GM23248 (cell line): ENCODE results near the gene ADK. TPM values are rescaled to one million over a fixed set of nuclear protein-coding genes. Genes with fewer than 3 reads are reported as not detected.
A peak's percentile ranks its signal among the peaks of the same experiment; 100 is the strongest.

Experiments used
- DNase-seq: peaks from one replicate; pipeline ENCODE4 v3.0.0-alpha.2; 2015
- H2AFZ ChIP-seq: fragments of 200-600 bp; sonication (generic); 2 replicates; pipeline ENCODE4 v1.6.1; 2016; ENCODE audit warnings: antibody characterized with exemption
- H3F3A ChIP-seq: fragments of 200-600 bp; sonication (generic); 2 replicates; pipeline ENCODE4 v1.6.1; 2016; ENCODE audit warnings: mild to moderate bottlenecking, antibody characterized with exemption, mixed run types; ENCODE audit not compliant: insufficient read depth
- H3K27ac ChIP-seq: fragments of 200-600 bp; sonication (generic); 2 replicates; pipeline ENCODE4 v1.5.1; 2016; ENCODE audit warnings: mild to moderate bottlenecking
- H3K27me3 ChIP-seq: fragments of 200-600 bp; sonication (generic); replicated peaks from 2 replicates; pipeline ENCODE4 v1.6.1; 2016; ENCODE audit warnings: mild to moderate bottlenecking; ENCODE audit not compliant: insufficient read depth
- H3K36me3 ChIP-seq: fragments of 200-600 bp; sonication (generic); 2 replicates; pipeline ENCODE4 v1.6.1; 2016; ENCODE audit warnings: low read depth, mild to moderate bottlenecking
- H3K4me1 ChIP-seq: fragments of 200-600 bp; sonication (generic); 2 replicates; pipeline ENCODE4 v1.6.1; 2016; ENCODE audit warnings: mild to moderate bottlenecking; ENCODE audit not compliant: insufficient read depth
- H3K4me2 ChIP-seq: fragments of 200-600 bp; sonication (generic); one replicate; pipeline ENCODE4 v1.6.1; 2016; ENCODE audit warnings: mild to moderate bottlenecking; ENCODE audit not compliant: unreplicated experiment
- H3K4me3 ChIP-seq: fragments of 200-600 bp; sonication (generic); 2 replicates; pipeline ENCODE4 v1.5.1; 2016; ENCODE audit warnings: mild to moderate bottlenecking
- H3K79me2 ChIP-seq: fragments of 200-600 bp; sonication (generic); 2 replicates; pipeline ENCODE4 v1.6.1; 2016; ENCODE audit warnings: mild to moderate bottlenecking; ENCODE audit not compliant: insufficient read depth
- H3K9ac ChIP-seq: fragments of 200-600 bp; sonication (generic); 2 replicates; pipeline ENCODE4 v1.6.1; 2016; ENCODE audit warnings: mild to moderate bottlenecking
- H3K9me2 ChIP-seq: fragments of 200-600 bp; sonication (generic); 2 replicates; pipeline ENCODE4 v1.6.1; 2016; ENCODE audit warnings: mixed run types, mild to moderate bottlenecking, moderate library complexity; ENCODE audit not compliant: insufficient read depth
- H3K9me3 ChIP-seq: fragments of 200-600 bp; sonication (generic); one replicate; pipeline ENCODE4 v1.6.1; 2017; ENCODE audit warnings: low read depth
- H4K20me1 ChIP-seq: fragments of 200-600 bp; sonication (generic); 2 replicates; pipeline ENCODE4 v1.6.0; 2016; ENCODE audit not compliant: insufficient read depth
- EZH2 ChIP-seq: fragments of 200-600 bp; sonication (generic); IDR thresholded peaks from 2 replicates; pipeline ENCODE4 v1.6.1; 2018; ENCODE audit warnings: antibody characterized with exemption, mild to moderate bottlenecking; ENCODE audit not compliant: insufficient read depth, poor library complexity, severe bottlenecking
- EZH2phosphoT487 ChIP-seq: fragments of 200-600 bp; sonication (generic); IDR thresholded peaks from 2 replicates; pipeline ENCODE4 v1.6.1; 2018; ENCODE audit warnings: antibody characterized with exemption, moderate library complexity, mild to moderate bottlenecking, low read depth; ENCODE audit not compliant: insufficient read depth
- WGBS, 2 experiments: methylation state at CpG; one replicate each; pipeline ENCODE4 v1.1.6; 2015 to 2017; ENCODE audit warnings: low lambda C conversion rate in 2 of 2, low coverage in 1 of 2; ENCODE audit errors: missing lambda C conversion rate in 2 of 2; 5-methylcytosine and 5-hydroxymethylcytosine counted together
- in situ Hi-C: fragments of 300-500 bp; cut with MboI; formaldehyde crosslinking; loops from 2 replicates; pipeline ENCODE4 v1.15.0; 2020
- polyA plus RNA-seq: library from polyadenylated mRNA; unstranded; fragments of >200 nt; fragmentation: Nextera tagmentation; extraction: Ambion mirVana; gene quantifications from 2 replicates; pipeline ENCODE4 v1.2.1, GENCODE V29; 2016
- total RNA-seq: library from RNA; depleted of rRNA; stranded (reverse); fragments of >200 nt; shearing (Covaris generic); gene quantifications from 2 replicates; pipeline ENCODE4 v1.2.3, GENCODE V29; 2014

ADK gene
- total and polyA plus RNA-seq, 2 experiments from 2014 or later, result 43.7 to 75.1 TPM

DNA sequence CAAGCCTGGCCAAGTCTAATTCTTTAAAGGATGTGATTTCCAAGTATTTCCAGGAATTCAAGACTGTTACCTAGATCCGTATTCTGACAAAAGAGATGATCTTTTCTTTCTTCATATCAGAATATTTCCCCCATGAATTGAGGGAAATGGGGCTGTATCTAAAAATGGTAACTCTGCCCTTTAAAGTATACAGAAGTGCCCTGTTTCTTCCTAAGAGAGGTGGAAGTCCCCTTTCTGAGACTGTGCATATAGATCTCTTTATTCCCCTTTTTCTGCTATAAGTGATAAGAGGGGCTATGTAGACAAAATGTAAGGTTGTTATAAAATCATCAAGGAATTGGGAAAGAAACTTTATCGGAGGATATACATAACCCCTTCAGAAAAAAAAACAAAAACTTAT, 388.3 kb downstream of the ADK start:
- Histone ChIP-seq H2AFZ (no peak overlapping the region), H3K27me3 (no peaks in the 10 kb centered on the region), H3K4me1 (peaks cover 17% of the 10 kb centered on the region), H3K9ac (no peak overlapping the region), H3F3A (peaks cover 7% of the 10 kb centered on the region; the same call in 1 of the 2 replicates), H3K79me2 (no peaks in the 10 kb centered on the region), H3K36me3 (no peaks in the 10 kb centered on the region), H3K27ac (no peak overlapping the region), H3K9me2 (no peaks in the 10 kb centered on the region), H4K20me1 (no peaks in the 10 kb centered on the region), H3K4me3 (no peak overlapping the region), H3K4me2 (no peak overlapping the region), H3K9me3 (no peaks in the 10 kb centered on the region)
- 97 to 99% methylated on average over 2 of the region's 2 CpGs for WGBS, 2 experiments
- TF ChIP-seq EZH2phosphoT487, result no peak
- in situ Hi-C loops, result no loop called here
- no peak for DNase-seq

DNA sequence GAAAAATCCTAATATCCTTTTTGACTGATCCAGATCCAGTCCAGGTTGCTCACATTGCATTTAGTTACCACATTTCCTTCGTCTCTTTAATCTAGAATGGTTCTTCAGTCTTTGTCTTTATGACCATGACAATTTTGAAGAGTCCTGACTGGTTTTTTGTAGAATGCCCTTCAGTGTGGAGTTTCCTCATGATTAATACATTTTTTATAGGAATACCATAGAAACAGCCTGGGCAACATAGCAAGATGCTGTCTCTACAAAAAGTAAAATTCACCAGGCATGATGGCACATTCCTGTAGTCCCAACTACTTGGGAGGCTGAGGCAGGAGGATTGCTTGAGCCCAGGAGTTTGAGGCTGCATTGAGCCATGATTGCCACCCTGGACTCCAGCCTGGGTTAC, 390.4 kb downstream of the ADK start:
- in situ Hi-C loops, result no loop called here
- Histone ChIP-seq H3K27me3 (no peaks in the 10 kb centered on the region), H3K36me3 (no peaks in the 10 kb centered on the region), H3K4me1 (peaks cover 19% of the 10 kb centered on the region), H3K27ac (no peak overlapping the region), H3F3A (peaks cover 7% of the 10 kb centered on the region; the same call in 1 of the 2 replicates), H3K9me2 (no peaks in the 10 kb centered on the region), H3K79me2 (no peaks in the 10 kb centered on the region), H2AFZ (no peak overlapping the region), H4K20me1 (no peaks in the 10 kb centered on the region), H3K4me3 (no peak overlapping the region), H3K9me3 (no peaks in the 10 kb centered on the region), H3K9ac (no peak overlapping the region), H3K4me2 (no peak overlapping the region)
- DNase-seq, result no peak
- 95 to 100% methylated on average over 1 of the region's 1 CpG for WGBS, 2 experiments
- TF ChIP-seq EZH2phosphoT487 (no peak), EZH2 (no peak)

- Histone ChIP-seq H3K4me1 (peaks cover 19% of the 10 kb centered on the region), H3K79me2 (no peaks in the 10 kb centered on the region), H3F3A (peaks cover 7% of the 10 kb centered on the region; the same call in 1 of the 2 replicates), H3K9me3 (no peaks in the 10 kb centered on the region), H2AFZ (no peak overlapping the region), H3K9me2 (no peaks in the 10 kb centered on the region), H3K9ac (peak overlapping the region; percentile 60), H3K27me3 (no peaks in the 10 kb centered on the region), H4K20me1 (no peaks in the 10 kb centered on the region), H3K4me2 (peak overlapping the region; percentile 39), H3K36me3 (no peaks in the 10 kb centered on the region), H3K27ac (peak overlapping the region; percentile 80), H3K4me3 (no peak overlapping the region)
- in situ Hi-C loops, result no loop called here
- peak; percentile 91 for DNase-seq
- WGBS, 2 experiments, result 11 to 17% methylated on average over 2 of the region's 2 CpGs
- TF ChIP-seq EZH2phosphoT487, result no peak
- TF ChIP-seq EZH2, result no peak
Observed at GRCh38 chr10:74542077-74542476, 391.1 kb downstream of the ADK start.

DNA sequence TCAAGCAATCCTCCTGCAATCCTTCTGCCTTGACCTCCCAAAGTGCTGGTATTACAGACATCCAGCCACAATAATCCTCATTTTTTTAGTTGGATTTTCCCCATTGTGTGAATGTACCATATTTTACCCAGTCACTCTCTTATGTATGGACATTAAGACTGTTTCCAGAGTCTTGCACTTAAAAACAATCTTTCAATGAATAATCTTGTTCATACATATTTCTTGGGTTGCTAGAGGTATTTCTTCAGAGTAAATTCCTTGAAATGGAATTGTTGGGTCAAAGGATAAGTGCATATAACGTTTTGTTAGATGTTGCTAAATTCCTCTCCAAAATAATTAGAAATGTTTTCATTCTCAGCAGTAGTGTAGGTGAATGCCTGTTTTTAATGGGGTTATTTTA, 392.3 kb downstream of the ADK start:
- WGBS, 2 experiments, result 28 to 30% methylated on average over 1 of the region's 1 CpG
- peak; percentile 14 for DNase-seq
- Histone ChIP-seq H3F3A (peaks cover 7% of the 10 kb centered on the region; the same call in 1 of the 2 replicates), H3K4me2 (no peak overlapping the region), H3K79me2 (no peaks in the 10 kb centered on the region), H3K4me3 (no peak overlapping the region), H3K9me2 (no peaks in the 10 kb centered on the region), H3K4me1 (peaks cover 19% of the 10 kb centered on the region), H3K9ac (no peak overlapping the region), H2AFZ (no peak overlapping the region), H4K20me1 (no peaks in the 10 kb centered on the region), H3K27ac (peak overlapping the region; percentile 6; the same call in 1 of the 2 replicates), H3K36me3 (no peaks in the 10 kb centered on the region), H3K9me3 (no peaks in the 10 kb centered on the region), H3K27me3 (no peaks in the 10 kb centered on the region)
- TF ChIP-seq EZH2phosphoT487, result no peak
- TF ChIP-seq EZH2, result no peak
- in situ Hi-C loops, result no loop called here

DNA sequence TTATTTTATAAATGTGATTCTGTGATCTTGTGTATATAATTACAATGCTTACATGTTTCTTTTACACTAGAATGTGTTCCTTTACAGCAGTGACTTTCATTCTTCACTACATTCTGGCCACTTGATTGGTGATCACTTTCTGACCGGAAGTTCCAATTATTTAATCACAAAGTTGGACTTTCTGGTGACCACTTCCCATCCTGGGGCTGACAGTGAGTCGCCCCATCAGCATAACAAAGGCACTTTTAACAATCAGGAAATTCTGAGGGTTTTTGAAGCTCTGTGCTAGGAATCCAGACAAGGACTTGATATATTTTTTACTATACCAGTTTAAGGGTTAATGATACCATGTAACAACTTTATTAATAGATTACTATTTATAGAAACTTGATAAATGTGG, 393.1 kb downstream of the ADK start:
- Histone ChIP-seq H3K79me2 (no peaks in the 10 kb centered on the region), H2AFZ (peak overlapping the region; percentile 29; the same call in 1 of the 2 replicates), H3K4me1 (peaks cover 19% of the 10 kb centered on the region), H3K9me2 (no peaks in the 10 kb centered on the region), H3K4me3 (no peak overlapping the region), H3K27ac (peak overlapping the region; percentile 6; the same call in 1 of the 2 replicates), H4K20me1 (no peaks in the 10 kb centered on the region), H3K9ac (no peak overlapping the region), H3K9me3 (no peaks in the 10 kb centered on the region), H3K36me3 (no peaks in the 10 kb centered on the region), H3F3A (peaks cover 7% of the 10 kb centered on the region; the same call in 1 of the 2 replicates), H3K27me3 (no peaks in the 10 kb centered on the region), H3K4me2 (peak overlapping the region; percentile 31)
- 68 to 73% methylated on average over 2 of the region's 2 CpGs for WGBS, 2 experiments
- DNase-seq, result peak; percentile 52
- in situ Hi-C loops, result no loop called here
- TF ChIP-seq EZH2phosphoT487 (no peak), EZH2 (no peak)
